ENCODE results near the gene CHRNB1.
"Not testable (repeated sequence)": the region's sequence is repeated elsewhere in the genome, so short reads cannot be mapped to it uniquely, and the experiment has no call there.

Gene CHRNB1

DNA sequence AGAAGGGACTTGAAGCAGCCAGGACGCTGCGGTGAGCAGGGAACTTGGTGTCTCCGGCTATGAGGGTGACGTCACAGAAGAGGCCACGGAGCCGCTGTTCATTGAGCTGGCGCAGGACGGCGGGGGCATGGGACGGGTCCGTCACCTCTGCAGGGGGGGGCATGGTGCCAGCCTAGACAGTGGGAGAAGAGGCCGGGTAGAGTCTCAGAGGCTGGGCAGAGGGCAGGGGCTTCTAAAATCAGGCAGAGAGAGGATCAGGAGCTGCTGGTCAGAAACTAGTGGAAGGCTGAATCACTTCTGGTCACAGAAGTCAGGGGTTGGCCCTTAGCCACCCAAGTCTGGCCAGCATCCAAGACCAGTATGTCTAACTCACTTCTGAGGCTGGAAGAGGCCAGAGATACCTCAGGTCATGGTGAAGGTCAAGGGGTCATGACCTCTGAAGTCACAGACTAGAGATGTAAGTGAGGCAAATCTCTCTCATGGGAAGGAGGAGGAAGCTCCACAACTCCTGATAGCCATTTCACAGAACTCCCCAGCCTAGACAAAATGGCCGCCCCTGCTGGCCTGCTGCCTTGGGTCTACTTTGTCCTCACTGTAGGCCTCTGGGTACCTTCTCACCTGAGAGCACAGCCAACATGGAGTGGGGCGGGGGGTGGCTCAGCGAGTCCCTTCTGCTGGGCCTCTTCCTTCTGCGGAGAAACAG lies 21.9 kb downstream of the CHRNB1 start:
- no peak for DNase-seq (ENCODE audit: low read depth, low spot score)

DNA sequence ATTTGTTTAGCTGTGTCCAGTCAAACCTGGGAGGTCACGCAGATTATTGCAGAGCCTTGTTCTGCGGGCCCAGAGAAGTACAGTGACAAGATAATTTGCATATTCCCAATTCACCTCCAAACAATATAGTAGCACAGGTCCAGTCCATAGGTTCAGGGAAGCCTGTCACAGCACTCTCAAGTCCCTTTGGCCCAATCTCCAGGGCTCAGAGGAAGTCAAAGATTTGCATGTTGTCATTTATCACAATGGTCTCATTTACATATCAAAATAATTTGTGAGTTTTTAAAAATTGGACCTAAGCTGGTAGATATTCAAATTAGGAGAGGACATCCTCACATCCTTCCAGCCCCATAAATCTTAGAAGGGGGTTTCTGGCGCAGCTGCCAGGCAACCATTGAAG lies 22.6 kb downstream of the CHRNB1 start:
- no peak for DNase-seq (ENCODE audit: low read depth, low spot score)

DNA sequence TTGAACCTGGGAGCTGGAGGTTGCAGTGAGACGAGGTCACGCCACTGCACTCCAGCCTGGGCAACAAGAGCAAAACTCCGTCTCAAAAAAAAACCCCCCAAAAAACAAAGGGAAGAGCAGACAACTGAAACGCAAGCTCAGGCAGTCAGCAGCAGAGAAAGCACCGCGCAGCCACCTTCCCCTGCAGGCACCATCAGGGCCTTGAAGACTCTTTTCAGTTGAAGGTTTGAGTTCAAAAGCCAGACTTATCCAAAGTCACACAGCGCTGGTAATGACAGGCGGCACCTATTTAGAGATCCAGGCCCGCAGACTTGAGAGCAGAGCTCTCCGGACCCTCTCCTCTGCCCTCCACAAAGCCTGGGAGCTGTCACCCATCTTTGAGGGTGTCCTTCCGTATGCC lies 23.4 kb downstream of the CHRNB1 start:
- DNase-seq (ENCODE audit: low read depth, low spot score) = no peak

GRCh38 chr17:7468804-7469389 lies 24.0 kb downstream of the CHRNB1 start:
- DNase-seq (ENCODE audit: low read depth, low spot score) = no peak

DNA sequence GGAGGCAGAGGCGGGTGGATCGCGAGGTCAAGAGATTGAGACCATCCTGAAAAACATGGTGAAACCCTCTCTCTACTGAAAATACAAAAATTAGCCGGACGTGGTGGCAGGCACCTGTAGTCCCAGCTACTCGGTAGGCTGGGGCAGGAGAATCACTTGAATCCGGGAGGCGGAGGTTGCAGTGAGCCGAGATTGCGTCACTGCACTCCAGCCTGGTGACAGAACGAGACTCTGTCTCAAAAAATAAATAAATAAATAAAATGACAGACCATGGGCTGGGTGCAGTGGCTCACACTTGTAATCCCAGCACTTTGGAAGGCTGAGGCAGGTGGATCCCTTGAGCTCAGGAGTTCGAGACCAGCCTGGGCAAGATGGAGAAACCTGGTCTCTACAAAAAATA lies 25.0 kb downstream of the CHRNB1 start:
- DNase-seq (ENCODE audit: low read depth, low spot score) = not testable (repeated sequence)

DNA sequence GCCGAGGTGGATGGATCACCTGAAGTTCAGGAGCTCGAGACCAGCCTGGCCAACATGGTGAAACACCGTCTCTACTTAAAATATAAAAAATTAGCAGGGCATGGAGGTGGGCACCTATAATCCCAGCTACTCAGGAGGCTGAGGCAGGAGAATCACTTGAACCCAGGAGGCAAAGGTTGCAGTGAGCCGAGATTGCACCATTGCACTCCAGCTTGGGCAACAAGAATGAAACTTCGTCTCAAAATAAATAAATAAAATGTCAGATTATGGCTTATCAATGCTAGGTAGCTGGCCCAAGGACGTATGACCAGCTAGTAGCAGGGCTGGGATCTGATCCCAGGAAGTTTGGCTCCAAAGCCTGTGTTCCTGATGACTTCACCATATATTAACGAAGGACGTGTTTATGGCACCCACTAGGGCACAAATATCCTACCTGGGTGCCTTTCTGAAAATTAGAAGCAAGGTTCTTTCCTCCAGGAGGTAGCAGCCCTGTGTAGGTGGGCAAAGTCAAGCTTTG lies 25.7 kb downstream of the CHRNB1 start:
- DNase-seq (ENCODE audit: low read depth, low spot score) = not testable (repeated sequence)

DNA sequence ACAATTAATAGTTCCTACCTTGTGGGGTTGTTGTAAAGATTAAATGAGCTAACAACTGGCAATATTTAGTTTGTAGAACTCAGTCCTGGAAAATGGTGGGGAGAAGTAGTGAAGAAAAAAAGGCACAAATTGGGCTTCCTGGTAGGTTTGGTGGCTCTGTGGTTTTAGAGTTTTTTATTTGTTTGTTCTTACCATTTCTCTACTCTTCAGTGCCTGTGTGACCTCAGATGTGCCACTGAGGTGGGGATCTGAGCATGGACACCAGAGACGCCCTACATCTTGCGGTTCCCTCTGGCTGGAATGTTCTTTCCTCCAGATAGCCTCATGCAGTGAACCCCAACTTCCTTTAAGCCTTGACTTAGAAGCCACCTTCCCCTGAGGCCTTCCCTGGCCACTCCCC lies 26.9 kb downstream of the CHRNB1 start:
- no peak for DNase-seq (ENCODE audit: low read depth, low spot score)

DNA sequence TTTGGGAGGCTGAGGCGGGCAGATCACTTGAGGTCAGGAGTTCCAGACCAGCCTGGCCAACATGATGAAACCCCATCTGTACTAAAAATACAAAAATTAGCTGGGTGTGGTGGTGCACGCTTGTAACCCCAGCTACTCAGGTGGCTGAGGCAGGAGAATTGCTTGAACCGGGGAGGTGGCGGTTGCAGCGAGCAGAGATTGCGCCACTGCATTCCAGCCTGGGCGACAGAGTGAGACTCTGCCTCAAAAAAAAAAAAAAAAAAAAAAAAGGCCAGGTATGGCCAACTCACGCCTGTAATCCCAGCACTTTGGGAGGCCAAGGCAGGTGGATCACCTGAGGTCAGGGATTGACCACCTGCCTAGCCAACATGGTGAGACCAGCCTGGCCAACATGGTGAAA lies 29.9 kb downstream of the CHRNB1 start:
- DNase-seq (ENCODE audit: low read depth, low spot score) = not testable (repeated sequence)

GRCh38 chr17:7475764-7476422 lies 31.0 kb downstream of the CHRNB1 start:
- DNase-seq (ENCODE audit: low read depth, low spot score) = no peak

GRCh38 chr17:7476494-7476893 lies 31.6 kb downstream of the CHRNB1 start:
- no peak for DNase-seq (ENCODE audit: low read depth, low spot score)

- DNase-seq (ENCODE audit: low read depth, low spot score) = no peak
Observed at GRCh38 chr17:7476951-7477350, 32.1 kb downstream of the CHRNB1 start.

DNA sequence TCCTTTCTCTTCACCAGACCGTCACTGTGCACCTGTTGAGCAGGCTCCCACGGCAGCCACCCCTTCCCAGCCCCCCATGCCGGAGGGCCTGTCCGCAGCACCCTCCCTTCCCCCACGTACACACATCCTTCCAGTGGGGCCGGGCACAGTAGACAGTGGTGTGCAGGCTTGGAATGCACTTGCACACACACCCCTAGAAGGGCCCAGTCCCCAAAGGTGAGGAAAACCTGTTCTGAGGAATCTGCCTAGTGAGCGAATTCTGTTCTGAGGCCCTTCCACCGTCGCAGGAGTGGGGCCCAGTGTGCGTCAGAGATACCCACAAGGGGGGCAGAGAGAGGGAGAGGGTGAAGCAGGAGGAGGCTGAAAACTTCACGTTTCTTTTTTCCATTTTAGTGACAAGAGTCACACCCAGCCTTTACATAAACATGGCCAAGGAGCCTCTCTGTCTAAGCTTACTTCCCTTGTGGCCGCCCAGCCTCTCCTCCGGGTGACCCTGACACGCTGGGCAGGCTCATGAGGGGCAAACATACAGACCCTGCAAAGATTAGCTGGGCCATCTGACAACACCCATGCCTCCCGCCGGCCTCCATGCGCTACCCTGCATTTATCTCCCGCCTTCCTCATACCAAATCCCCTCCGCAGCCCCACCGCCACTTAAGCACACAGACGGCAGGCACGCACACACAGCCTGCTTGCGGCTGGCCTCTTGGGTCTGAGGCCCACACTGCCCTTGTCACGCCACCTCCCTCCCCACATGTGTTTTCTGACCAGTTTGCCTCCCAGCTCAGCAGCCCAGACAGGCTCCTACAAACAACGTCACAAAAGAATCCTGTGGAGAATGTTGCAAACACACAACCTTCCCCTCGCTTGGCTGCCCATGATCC lies 32.8 kb downstream of the CHRNB1 start:
- DNase-seq (ENCODE audit: low read depth, low spot score) = peak; percentile 65

DNA sequence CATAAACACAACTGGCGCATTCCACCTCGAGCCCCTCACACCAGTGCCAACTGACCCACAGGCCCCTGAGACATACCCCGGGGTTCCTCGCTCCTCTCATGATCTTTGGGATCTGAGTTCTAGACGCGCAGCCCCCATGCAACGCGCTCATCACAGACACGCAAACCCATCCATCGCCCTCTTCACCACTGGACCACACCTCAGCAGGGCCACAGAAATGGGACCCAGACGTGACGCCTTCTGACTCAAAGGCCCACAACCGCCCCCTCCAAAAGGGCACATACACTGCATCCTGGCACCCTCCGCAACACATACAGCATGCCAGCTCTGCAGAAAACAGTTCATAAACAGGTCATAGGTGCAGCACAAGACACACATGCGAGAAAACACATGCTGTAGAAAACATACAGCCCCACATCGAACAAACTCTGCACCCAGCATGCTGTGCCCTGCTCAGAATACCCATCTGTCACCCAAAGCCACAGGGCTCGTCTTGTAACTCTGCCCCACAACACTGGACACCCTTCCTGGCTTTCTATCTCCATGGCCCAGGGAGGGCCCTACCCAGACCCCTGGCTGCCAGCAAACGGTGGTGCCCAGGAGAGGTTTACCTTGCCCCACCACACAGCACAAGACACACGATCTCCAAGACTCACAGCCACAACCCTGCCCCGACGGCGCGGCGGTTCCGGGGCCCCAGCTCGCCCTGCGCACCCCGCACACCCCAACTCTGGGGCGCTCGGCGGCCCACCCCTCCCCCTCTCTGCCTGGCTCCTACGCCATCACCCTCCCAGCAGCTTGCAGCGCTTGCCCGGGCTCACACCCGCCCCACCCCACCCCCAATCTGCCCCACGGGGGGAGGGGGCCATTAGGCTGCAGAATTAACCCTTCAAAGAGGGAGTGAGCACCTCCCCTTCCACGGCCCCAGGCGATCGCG lies 33.7 kb downstream of the CHRNB1 start:
- peak; percentile 39 for DNase-seq (ENCODE audit: low read depth, low spot score)

DNA sequence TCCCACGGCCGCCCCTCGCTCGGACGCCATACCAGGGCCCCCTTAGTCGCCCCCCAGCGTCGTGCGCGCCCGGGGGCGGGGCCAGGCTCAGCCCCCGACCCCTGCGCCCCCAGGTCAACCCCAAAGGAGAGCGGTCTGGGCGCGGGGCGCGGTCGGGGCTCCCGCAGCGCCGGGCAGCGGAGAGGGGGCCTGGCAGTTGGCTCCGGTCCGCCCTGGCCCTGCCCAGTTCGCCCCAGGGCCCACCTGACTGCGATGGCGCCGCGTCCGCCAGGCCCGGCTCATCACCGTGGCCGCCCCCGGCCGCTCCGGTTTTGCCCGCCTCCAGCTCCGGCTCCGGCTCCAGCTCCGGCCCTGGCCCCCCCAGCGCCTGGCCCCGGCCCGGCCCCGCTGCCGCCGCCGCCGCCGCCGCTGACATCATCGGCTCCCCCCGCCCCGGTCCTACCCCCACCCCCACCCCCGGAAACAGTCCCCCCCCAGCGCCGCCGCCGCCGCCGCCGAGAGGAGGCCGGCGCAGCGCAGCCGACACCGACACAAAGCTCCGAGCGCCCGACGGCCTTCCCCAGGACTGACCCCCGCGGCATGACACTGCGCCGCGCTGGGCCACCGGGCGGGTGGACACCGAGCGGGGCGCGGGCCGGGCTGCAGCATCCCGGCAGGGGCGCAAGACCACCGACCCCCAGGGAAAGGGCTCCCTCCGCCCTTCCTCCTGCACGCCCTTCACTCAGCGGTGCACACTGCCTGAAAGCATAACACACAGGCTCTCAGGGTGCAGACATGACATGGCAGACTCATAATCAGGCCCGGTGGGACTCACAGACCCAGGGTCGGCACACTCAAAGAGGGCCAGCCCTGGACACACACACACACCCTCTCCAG lies 34.6 kb downstream of the CHRNB1 start, which contains the start of gene ZBTB4:
Gene ZBTB4 (minus strand): TSS at position 419 of the 876 bp plus-strand sequence. CDS start 12,830 bp downstream, outside the sequence.
- peak; percentile 77 for DNase-seq (ENCODE audit: low read depth, low spot score)

DNA sequence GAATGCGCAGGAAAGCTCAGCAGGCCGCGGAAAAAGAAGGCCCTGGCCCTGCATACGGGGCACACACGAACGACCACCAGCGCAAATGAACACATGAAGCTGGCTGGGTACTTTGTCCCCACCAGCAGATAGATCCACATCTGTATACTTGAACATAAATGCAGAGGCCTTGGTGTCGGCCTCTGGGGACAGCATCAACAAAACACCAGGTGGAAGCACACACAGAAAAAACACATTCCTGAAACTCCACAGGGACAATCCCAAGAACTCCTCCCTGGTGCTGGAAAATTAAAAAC lies 35.2 kb downstream of the CHRNB1 start:
- no peak for DNase-seq (ENCODE audit: low read depth, low spot score)

DNA sequence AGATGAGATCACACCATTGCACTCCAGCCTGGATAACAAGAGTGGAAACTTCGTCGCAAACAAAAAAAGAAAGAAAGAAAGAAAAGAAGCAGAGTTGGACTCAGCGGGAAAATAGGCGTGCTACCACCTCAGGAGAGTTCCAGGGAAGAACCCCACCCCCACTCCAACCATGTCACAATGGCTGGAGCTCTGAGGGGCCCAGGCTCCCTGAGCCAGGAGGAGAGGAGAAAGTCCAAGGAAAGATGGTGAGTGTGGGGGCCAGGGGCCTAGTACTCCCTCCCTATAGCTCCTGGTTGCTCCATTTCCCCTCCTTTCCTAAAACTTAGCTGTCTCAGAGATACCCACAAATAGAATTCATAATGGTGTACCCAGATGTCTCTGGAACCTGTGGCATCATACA lies 36.4 kb downstream of the CHRNB1 start, which contains the start of gene SLC35G6:
Gene SLC35G6 (plus strand): TSS at position 172 of the 400 bp plus-strand sequence. CDS start 71 bp downstream, at position 243.
- DNase-seq (ENCODE audit: low read depth, low spot score) = not testable (repeated sequence)

GRCh38 chr17:7481842-7482741 lies 37.2 kb downstream of the CHRNB1 start:
- not testable (repeated sequence) for DNase-seq (ENCODE audit: low read depth, low spot score)

GRCh38 chr17:7482742-7483088 lies 37.9 kb downstream of the CHRNB1 start:
- not testable (repeated sequence) for DNase-seq (ENCODE audit: low read depth, low spot score)

Measured in ELF-1 (cell line).